Hypothalamus (tissue), 51 donors: Measurements from ENCODE around the gene GNB2.

Experiments used
- DNase-seq, 51 donors: peaks; one replicate each; lab custom pipeline; 2025; lab: John Stamatoyannopoulos, UW

GNB2 gene

DNA sequence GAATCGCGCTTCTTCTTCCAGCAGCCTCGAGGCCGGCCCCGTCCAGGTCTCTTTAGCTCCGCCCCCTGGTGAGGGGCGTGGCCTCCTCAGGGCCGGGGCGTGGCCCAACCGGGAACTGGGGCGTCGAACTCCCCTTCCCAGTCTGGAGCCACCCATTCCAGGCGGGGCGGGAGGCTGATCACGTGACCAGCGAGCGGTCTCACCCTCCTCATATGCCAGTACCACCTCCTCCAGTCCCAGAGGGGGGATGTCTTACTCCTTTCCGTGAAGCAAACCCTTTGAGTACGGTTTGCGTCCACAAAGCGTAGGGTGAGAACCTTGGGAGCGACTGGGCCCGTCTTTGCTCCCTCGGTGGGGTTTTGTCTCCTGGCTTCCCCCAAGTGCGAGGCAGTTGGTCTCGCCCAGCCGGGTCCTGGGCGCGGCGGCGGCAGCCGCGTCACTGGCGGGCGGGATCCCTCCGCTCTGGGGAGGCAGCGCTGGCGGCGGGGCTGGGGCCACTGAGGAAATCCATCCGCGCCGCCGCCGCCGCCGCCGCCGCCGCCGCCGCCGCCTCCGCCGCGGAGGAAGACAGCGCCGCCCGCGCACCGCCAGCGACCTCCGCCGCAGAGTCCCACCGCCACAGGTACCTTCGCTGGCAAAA is at the start of gene GNB2:
Gene GNB2, plus strand, starts transcription at position 439 of the 640 bp plus-strand sequence. CDS start 2,526 bp downstream, outside the sequence.
- DNase-seq = peak; percentile 88 to 100 (median 98)

DNA sequence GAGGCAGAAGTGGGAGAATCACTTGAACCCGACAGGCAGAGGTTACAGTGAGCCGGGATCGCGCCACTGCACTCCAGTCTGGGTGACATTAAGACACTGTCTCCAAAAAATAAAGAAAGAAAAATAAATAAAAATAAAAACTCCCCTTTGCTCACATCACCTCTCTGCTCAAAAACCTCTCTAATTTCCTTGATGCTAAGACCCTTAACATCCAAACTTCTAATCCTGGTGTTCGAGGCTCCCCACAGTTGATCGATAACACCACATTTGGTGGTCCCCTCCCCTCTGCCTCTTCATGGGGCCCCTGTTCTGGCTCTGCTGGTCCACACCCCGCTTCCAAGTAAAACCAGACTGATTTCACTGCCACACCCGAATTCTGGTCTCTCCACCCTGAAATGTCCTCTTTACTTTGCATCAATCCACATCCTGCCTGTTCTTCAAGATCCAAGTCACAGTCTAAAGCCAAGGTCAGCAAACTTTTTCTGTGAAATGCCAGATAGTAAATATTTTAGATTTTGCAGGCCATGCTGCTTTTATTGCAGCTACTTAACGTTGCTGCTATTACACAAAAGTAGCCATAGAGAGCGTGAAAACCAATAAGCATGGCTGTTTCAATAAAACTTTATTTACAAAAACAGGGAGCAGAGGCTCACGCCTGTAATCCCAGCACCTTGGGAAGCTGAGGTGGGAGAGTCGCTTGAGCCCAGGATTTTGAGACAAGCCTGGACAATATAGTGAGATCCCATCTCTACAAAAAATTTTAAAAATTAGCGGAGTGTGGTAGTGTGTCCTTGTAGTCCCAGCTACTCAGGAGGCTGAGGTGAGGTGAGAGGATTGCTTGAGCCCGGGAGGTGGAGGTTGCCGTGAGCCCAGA is 49.4 kb upstream of the GNB2 start:
- no peak for DNase-seq

DNA sequence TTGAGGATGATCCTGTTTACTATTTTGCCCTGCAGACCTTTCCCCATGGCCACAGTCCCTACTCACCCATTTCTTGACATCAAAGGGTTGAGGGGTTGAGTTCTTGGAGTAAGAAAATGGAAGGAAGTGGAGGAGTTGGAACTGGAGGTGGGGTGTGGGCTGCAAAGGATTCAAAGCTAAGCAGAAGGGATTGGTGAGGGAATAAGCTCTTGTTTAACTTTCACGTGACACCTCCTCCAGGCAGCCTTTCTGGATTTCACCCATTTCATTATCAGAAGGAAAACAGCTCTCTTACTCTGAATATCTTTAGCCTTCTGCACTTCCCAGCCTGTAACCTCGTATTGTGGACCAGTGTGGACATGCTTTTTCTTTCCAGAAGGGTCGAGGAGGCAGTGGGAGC is 47.5 kb upstream of the GNB2 start:
- no peak for DNase-seq

DNA sequence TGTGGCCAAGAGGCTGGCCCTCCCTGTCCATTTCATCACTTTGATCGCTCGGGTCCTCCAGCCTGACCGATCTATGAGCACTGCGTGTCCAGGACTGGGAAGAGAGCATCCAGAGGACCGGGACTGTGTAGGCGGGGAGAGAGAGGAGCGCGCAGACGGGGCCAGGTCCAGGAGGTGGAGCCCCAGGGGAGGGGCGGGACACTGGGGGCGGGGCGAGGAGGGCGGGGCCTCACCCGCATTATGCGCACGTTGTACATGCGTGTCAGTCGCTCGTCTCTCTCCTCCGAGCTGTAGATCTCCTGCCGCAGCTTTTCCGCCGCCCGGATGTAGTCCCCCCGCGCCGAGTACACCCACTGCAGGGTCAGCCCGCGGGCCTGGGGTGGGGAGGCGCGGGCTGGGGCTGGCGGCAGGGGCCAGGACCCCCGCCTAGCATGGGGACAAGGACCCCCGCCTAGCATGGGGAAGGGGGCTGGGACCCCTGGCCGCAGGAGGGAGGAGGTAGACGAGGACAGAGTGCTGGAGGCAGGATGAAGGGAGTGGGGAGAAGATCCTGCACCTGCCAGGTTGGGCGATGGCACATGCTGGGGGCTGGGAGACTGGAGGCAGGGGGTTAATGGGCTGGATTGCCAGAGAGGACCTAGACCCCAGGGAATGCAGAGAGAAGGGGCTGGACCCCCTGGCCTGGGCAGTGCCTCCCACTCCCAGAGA is 46.9 kb upstream of the GNB2 start:
- peak in 42 of 51 donors; percentile 2 to 74 (median 47) for DNase-seq

DNA sequence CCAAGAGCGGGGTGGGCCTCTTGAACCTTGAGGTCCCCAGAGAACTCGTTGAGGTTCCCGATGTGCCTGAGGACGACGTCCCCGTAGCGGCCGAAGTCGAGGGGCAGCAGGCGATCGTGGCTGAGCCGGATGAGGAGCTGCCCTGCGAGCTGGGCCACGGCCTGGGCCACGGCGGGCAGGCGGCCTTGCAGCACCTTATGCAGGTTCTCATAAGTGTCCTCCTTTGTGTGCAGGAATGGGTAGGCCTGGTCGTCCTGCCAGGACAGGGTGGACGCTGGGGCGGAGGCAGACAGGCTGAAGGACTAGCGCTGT is 46.3 kb upstream of the GNB2 start:
- no peak for DNase-seq

DNA sequence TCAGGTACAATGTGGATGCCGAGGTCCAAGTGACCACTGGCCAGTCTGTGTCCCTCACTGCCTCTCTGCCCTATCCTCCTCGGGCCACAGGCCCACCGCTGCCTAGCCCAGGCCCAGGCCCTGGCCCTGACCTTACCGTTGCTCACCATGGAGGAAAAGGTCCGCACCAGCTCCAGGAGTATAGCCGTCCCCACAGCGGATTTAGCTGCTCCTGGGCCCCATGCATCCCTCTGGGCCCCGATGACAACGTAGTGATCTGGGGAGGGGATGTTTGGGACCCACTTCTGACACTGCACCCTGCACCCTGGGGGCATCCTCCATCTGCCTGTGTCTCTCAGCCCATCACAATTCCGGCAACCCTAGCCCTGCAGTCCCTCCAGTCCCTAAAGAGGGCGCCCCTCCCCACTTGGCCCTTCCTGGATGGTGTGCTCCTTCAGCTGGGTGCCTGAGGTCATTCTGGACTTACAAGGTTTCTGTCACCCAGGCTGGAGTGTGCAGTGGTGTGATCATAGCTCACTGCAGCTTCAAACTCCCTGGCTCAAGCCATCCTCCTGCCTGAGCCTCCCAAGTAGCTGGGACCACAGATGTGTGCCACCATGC is 44.3 kb upstream of the GNB2 start:
- no peak for DNase-seq

DNA sequence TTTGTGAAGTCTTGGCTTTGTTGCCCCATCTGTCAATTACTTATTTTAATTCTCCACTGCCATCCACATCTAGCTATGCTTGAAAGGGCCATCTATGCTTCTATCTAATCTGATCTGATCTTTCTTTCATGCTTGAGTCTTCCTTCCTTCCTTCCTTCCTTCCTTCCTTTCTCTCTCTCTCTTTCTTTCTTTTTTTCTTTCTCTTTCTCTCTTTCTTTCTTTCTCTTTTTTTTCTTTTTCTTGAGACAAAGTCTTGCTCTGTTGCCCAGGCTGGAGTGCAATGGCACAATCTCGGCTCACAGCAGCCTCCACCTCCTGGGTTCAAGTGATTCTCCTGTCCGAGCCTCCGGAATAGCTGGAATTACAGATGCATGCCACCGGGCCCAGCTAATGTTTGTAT is 43.5 kb upstream of the GNB2 start:
- DNase-seq = no peak

DNA sequence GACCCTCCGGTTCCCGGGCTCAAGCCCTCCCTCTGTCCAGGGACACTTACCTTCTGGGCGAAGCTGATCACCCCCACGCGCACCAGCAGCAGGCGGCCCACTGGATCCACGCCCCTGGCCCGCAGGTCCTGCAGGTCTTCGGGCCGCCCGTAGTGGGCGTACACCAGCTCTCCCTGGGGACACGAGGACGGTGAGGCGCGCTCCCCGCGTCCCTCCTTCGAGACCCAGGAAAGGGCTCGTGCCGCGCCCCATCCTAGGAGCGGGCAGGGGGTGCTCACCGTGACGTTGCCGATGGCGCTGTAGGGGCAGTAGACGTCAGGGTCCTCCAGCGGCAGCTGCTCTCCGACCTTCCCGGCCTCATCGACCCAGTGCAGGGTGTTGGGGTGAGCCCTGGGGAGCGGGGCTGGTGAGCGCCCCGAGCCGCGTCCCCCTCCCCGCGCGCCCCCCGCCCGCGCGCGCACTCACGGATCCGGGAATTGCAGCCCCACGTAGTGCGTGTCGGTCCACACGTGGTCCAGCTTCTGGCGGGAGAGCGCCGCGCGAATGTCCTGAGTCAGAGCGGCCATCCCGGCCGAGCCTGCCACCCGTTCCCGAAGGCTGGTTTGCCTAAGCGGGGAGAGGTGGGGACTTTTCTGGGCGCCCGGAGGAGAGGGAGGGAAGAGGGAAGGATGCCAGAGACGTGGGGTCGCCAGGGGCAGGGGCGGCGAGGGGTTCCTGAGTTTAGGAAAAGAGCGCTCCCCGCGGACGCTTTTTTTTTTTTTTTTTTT is 40.4 kb upstream of the GNB2 start:
- DNase-seq = peak in 15 of 51 donors; percentile 1 to 33 (median 14)

DNA sequence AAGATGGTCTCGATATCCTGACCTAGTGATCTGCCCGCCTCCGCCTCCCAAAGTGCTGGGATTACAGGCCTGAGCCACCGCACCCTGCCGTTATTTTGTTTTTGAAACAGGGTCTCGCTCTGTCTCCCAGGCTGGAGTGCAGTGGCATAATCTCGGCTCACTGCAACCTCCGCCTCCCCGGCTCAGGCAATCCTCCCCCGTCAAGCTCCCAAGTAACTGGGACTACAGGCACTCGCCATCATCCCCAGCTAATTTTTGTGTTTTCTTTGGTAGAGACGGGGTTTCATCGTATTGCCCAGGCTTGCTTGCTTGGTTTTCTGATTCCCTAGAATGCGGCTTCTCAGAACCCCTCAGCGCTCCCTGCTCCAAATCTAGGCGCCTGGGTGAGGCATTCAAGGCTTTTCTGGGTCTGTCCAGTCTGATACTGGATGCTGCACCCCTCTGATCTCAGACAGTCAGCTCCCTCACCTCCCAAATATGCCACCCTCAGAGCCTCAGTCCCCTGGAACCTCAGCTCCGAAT is 33.5 kb upstream of the GNB2 start:
- DNase-seq = no peak

DNA sequence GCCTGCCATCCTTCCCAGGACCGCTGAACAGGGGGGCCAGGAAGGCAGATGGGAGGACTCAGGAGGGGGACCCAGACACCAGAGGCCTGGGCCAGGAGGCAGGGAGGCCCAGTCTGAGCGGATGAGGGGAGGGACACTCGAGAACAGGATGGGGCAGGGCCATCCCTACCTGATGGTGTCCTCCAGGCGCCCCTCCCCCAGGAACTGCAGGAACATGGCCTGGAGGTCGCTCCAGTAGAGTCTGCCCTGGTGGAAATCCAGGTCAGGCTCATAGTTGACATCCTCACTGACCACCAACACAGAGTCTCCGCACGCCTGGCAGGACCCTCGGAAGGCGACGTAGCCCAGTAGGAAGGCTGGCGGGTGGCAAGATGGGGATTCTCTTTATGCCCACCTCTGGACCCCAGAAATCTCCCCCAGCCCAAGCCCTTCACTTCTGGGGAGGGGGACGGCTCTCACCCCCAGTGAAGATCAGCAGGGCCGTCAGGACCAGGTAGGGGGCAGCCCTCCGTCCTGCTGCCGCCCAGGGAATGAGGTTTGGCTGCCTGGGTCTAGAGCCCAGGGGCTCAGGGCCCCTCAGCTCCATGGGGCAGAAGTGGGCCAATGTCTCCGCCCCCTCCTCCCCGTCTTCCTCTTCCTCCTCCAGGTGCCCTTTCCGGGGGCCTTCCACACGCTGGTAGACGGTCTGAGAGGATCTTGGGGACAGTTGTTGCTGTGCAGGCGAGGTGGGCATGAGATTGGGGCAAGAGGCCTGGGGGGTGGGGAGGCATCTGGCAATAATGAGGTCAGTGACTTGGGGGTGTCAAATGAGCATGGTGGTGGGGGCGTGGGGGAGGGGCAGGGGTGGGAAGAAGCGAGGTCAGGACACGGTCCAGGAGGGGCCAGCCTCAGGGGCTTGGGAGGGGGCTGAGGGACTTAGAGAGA is 32.8 kb upstream of the GNB2 start:
- no peak for DNase-seq

DNA sequence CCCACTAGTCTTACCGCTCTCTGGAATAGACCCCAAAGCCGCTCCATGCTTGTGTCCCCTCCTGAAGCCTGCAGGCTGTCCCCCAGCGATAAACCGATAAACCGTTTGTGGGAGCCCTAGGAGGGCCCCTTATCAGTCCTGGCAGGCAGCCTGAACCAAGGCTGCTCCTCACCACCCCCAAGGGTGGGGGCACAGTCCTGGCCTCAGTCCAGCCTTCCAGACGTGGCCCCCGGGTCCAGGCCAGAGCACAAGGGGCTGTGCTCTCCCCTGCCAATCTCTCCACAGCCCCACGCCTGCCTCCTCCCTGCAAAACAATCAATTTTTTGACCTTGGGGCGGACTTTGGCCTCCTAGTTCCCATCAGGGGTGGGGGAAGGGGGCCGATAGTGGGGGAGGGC is 32.1 kb upstream of the GNB2 start, which contains the start of gene TFR2:
Gene TFR2, minus strand, starts transcription at position 90 of the 397 bp plus-strand sequence. Its CDS starts 43 bp downstream, at position 47.
- no peak for DNase-seq

DNA sequence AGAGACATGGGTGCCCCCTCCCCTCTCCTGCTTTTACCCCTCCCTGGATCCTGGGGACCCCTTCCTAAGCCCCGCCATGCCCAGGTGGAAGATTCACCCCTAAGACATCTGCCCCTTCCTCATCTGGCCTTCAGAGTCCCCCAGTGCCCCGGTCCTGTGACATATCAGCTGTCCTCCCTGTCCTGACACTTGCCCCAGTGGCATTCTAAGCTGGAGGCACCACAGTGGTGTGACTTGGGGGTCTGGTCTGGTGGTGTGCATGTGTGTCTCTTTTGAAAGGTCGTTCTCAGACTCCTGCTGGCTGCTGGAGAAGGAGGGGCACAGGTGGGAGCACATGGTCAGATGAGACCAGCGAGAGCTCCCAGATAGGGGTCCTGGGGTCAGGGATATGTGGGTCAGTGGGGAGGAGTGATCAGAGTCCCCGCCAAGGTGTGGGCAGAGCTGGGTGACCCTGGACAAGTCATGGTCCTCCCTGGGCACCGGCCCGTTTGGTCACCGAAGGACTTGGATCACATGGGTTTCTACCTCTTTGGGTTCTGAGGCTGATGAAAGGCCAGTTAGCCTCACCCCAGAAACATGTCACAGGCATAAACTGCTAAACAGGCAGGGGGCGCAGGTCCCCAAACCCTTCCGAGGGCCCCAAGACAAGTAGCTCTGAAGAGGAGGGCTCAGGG is 31.5 kb upstream of the GNB2 start:
- DNase-seq = no peak

DNA sequence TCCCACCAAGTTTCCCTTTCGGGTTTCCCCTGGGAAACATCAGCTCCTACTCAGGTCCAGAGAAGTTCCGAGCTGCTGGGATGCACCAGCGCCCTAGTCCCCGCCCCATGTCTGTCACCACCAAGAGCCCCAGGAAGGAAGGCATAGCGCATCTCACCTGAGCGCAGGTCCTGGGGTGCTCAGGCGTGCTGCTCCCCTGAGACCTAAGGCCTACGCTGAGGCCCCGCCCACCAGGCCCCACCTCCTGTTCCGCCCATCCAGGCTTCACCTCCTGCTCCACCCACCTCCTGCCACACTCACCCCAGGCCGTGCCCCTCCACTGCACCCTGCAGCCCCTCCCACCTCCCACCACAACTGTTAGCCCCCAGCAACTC is 31.0 kb upstream of the GNB2 start:
- no peak for DNase-seq

DNA sequence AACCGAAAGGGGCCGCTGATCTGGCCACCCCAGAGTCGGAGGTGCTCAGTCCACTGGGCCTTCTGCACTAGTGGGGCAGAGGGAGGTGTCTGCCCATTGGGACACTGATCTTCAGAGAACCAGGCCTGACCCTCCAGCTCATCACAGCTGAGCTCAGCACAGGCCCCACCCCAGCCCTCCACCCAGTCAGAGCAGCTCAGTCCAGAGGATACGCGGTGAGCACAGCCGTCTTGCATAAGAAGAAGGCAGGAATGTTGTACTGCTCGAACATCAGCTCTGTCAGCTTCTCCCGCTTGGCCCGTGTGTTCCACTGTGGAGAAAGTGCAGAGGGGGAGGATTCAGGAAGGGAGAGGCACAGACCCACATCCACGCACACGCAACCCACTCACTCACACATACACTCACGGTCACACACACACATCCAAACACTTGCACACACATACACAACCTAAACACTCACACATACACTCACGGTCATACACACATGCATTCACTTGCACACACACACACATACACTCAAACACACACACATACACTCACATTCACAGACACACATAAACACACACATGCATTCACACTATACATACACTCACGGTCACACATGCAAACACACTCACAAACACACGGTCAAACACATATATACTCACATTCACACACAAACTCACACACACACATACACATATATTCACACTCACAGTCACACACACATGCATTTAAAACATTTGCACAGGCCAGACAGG is 23.5 kb upstream of the GNB2 start:
- no peak for DNase-seq

DNA sequence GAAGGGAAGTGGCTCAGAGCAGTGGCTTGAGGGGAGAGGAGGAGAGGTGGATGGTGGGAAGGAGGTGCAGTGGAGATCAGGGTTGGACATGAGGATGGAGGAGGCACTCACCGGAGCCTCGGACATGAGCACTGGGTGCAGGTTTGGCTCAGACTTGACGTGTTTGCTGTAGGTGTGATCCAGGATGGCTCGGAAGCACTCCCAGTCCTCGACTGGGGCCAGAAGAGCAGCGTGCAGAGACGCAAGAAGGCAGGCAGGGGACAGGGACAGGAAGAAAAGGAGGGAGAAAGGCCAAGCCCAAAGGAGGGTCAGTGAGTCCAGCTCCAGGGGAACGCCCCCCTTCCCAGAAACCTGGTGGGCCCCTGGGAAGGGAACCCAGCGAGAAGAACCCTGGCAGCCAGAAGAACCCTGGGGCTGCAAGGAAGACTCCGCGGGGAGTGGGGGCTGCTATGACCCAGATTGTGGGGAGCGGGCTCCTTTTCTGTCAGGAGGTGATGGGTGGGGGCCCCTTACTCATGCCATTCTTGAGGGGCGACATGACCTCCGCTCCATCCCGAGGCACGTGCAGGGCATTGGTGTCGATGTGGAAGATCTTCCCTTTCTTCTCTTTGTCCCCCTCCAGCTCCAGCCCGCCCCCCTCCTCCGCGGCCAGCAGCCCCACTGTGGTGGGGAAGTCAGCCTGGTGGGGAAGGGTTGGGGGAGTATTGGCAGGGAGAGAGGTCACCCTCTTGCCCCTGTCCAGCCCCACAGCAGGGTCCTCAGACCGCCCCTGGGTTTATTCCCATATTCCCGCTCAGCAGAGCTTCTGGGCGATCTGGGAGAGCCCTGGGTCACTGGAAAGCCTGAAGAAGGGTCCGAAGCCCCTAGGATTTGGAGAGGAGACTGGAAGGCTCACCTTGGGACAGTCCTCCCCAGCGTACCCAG is 18.4 kb upstream of the GNB2 start:
- DNase-seq = no peak

DNA sequence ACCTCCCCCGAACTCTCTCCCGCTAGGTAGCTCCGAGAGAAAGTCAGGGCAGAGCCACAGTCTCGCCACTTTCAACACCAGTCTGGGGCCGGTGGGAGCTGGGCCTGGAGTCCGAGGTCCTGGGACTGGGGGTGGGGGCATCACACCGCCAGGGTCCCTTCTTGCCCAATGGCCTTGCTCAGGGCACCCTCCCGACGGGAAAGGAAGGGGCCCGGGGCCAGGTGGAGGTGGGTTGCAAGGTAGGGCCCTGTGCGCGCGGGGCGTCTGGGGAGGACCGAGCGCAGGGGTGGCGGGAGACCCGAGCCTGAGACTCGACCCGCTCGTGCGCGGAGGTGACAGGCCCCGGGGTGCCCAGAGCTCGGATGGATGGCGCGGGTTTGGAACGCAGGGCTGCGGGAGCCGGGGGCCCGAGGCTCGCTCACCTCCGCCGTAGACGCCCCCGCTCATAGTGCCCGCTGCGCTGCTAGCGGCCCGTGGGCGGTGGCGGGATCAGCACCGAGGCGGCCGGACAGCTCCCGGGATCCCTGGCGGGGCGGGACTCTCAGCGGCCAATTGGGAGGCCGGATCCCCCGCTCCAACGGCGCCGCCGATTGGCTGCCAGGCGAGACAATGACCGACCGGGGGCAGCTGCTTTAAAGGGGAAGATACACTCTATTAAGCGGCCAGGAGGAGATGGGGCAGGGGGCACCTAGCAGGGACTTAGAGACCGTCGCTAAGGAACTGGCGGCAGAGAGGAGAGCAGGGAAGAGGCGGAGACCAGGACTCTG is 17.4 kb upstream of the GNB2 start, which contains the start of gene ACTL6B:
Gene ACTL6B, minus strand, starts transcription at position 541 of the 767 bp plus-strand sequence. Its CDS starts 94 bp downstream, at position 447.
- peak in 40 of 51 donors; percentile 6 to 85 (median 55) for DNase-seq
